GM18526 (cell line): Measurements from ENCODE around the gene SPSB4.

ENCODE experiments used
- POLR2A ChIP-seq: IDR thresholded peaks from 3 replicates; pipeline ENCODE4 v1.6.1; 2011; ENCODE audit not compliant: insufficient read length; ENCODE audit errors: extremely low read depth

Gene SPSB4

GRCh38 chr3:141050576-141051442, at the start of gene SPSB4:
TSS of gene SPSB4 (plus strand) at chr3:141051347. CDS start at chr3:141066105, 14,758 bp downstream.
- no peak for TF ChIP-seq POLR2A

GRCh38 chr3:141006344-141006743, 44.8 kb upstream of the SPSB4 start:
- TF ChIP-seq POLR2A, result no peak

GRCh38 chr3:141009496-141009895, 41.7 kb upstream of the SPSB4 start:
- TF ChIP-seq POLR2A, result no peak

GRCh38 chr3:141011232-141011996, 39.7 kb upstream of the SPSB4 start:
- TF ChIP-seq POLR2A, result no peak

GRCh38 chr3:141011997-141012262, 39.2 kb upstream of the SPSB4 start:
- TF ChIP-seq POLR2A, result no peak

GRCh38 chr3:141012571-141012970, 38.6 kb upstream of the SPSB4 start:
- no peak for TF ChIP-seq POLR2A

GRCh38 chr3:141015481-141015880, 35.7 kb upstream of the SPSB4 start:
- TF ChIP-seq POLR2A, result no peak

- no peak for TF ChIP-seq POLR2A
Observed at GRCh38 chr3:141019244-141019643, 31.9 kb upstream of the SPSB4 start.

GRCh38 chr3:141020143-141020830, 30.9 kb upstream of the SPSB4 start:
- no peak for TF ChIP-seq POLR2A

- TF ChIP-seq POLR2A, result no peak
Observed at GRCh38 chr3:141021261-141021660, 29.9 kb upstream of the SPSB4 start.

GRCh38 chr3:141030296-141030695, 20.9 kb upstream of the SPSB4 start:
- no peak for TF ChIP-seq POLR2A

- TF ChIP-seq POLR2A, result no peak
Observed at GRCh38 chr3:141039589-141039988, 11.6 kb upstream of the SPSB4 start.

GRCh38 chr3:141044695-141045641, 6.2 kb upstream of the SPSB4 start:
- TF ChIP-seq POLR2A, result no peak

GRCh38 chr3:141045849-141046248, 5.3 kb upstream of the SPSB4 start:
- TF ChIP-seq POLR2A, result no peak

- TF ChIP-seq POLR2A, result no peak
Observed at GRCh38 chr3:141047168-141047567, 4.0 kb upstream of the SPSB4 start.
